GM19239 (cell line): ENCODE measurements around the gene HGS.
"Not testable (repeated sequence)": the region's sequence is repeated elsewhere in the genome, so short reads cannot be mapped to it uniquely, and the experiment has no call there.

Experiments
- DNase-seq: peaks from one replicate; pipeline ENCODE4 v3.0.0; 2011; ENCODE audit warnings: low spot score; ENCODE audit not compliant: insufficient read length
- FAIRE-seq: peaks from 2 replicates; lab custom pipeline; 2011; peaks lifted over from hg19 to GRCh38; lab: Jason Lieb, UNC

The HGS gene

DNA sequence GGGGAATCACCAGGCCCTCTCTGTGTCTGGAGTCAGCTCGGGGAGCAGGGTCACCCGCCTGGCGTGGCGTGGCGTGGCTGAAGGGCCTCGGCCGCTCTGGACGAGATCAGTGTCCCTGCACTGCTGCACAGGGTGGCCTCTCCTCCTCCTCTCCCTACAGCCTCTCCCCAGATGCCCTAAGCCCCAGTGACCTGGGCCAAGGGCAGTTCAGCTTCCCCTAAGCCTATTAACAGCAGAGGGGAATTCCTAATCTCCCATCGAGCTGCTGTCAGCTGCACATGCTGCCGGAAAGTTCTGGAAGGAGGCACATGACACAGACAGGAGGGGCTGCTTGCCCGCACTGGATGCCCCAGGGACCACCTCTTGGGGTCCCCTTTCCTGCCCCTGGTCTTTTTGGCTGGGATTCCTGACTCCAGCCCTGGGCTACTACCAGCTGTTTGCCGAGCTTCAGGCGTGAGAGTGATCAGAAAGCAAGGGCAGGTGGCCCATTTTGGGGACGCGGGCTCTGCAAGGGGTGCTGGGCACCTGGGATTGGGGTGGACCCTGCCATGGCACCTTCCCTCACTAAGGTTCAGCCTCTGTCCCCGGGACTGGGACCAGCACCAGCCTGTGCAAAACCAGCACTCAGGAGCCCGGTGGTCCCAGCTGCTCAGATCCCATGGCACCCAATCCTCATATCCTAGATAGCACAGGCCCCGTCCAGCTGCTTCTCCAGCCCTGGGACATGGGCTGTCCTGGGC is 28.3 kb upstream of the HGS start:
- FAIRE-seq (no peak), DNase-seq (no peak)

DNA sequence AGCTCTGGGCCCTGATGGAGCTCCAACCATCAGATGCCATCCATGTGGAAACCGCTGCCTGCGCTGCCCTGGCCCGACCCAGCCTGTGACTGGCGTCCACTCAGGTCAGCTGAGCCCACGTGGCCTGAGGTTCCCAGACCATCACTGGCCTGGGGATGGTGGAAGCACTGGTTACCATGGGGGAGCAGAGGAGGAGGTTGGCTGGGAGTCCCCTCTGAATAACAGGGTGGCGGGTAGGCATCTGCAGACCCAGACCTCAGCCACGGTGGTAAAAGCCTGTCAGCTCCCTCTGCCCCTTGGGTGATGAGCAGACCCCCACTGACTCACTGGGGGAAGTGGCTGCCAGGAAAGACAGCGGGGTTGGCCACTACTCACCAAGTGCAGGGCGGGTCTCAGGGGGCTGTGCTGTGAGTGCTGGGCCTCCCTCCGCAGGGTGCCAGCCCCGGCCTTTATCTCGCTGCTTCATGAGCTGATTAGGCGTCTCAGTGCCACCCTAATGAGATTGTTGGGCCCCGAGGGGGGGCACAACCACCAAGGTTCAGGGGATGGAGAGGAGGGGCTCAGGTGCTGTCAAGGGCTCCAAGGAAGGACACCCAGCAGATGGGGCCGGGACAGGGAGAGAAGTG is 27.6 kb upstream of the HGS start, which contains the start of gene PDE6G:
TSS of gene PDE6G (minus strand) at position 425 of the 626 bp plus-strand sequence. CDS start 3,237 bp downstream, outside the sequence.
- FAIRE-seq = no peak
- no peak for DNase-seq

DNA sequence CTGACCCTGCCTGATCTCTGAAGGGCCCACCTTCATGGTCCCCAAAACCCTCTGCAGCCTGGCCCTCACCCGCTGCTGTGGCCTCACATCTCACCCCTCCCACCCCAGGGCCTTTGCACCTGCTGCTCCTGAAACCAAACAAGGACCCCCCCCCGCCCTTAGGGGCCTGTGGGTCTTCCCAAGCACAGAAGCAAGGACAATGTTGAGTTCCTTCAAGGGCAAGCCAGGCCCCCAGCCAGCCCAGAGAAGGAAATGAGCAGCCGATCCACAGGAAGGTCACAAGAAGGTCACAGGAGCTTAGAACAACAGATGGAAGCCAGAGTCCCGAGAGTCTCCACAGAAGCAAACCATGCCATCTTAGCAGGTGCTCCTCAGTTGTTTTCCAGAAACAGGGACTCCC is 27.0 kb upstream of the HGS start:
- no peak for DNase-seq
- FAIRE-seq = no peak

DNA sequence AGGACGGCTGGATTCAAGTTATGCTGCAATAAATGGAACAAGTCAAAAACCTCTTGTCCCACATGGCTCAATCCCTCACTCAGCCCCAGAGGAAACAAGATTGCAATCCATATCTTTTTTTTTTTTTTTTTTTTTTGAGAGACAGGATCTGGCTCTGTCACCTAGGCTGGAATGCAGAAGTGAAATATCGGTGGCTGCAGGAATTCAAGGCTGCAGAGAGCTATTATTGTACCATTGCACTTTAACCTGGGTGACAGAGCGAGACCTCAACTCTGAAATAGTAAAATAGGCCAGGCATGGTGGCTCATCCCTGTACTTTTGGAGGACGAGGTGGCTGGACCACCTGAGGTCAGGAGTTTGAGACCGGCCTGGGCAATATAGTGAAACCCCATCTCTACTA is 24.8 kb upstream of the HGS start:
- FAIRE-seq = no peak

DNA sequence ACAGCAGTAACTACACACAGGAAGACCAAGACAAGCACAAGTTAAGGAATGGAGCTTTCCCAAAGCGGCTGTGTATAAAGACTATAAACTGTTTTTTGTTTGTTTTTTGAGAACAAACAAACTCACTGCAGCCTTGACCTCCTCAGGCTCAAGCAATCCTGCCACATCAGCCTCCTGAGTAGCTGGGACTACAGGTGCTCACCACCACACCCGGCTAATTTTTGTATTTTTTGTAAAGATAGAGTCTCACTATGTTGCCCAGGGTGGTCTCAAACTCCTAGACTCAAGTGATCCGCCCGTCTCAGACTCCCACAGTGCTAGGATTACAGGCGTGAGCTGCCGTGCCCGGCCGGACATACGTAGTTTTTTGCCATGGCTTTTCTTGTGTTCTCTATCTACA is 23.4 kb upstream of the HGS start:
- FAIRE-seq (no peak), DNase-seq (no peak)

More for the DNA sequence above, 24.8 kb upstream of the HGS start:
- no peak for DNase-seq

DNA sequence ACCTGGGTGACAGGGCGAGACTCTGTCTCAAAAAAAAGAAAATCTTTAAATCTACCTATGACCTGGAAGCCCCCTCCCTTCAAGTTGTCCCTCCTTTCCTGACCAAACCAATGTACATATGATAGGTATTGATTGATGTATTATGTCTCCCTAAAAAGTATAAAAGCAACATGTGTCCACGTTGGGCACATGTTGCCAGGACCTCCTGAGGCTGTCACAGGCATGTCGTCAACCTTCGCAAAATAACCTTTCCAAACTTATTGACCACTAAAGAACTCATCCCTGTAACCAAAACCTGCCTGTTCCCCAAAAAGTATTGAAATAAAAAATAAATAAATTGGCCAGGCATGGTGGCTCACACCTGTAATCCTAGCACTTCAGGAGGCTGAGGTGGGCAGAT is 21.8 kb upstream of the HGS start:
- FAIRE-seq (no peak), DNase-seq (no peak)

DNA sequence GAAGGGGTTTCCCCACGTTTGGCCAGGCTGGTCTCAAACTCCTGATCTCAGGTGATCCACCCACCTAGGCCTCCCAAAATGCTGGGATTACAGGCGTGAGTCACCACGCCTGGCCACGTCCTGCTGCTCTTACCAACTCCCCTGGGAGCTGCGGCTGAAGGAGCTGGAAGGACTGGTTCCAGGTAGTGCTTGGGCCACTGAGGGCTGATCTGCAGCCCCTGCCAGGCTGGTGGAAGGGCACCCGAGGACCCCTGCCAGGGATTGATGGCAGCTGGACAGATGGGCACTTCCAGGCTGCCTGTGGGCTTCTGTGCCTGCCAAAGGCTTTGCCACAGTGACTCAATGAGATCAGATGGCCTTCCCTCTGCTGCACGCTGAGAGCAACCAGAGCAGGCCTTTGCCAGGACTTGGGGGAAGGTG is 19.8 kb upstream of the HGS start:
- DNase-seq (no peak), FAIRE-seq (no peak)

DNA sequence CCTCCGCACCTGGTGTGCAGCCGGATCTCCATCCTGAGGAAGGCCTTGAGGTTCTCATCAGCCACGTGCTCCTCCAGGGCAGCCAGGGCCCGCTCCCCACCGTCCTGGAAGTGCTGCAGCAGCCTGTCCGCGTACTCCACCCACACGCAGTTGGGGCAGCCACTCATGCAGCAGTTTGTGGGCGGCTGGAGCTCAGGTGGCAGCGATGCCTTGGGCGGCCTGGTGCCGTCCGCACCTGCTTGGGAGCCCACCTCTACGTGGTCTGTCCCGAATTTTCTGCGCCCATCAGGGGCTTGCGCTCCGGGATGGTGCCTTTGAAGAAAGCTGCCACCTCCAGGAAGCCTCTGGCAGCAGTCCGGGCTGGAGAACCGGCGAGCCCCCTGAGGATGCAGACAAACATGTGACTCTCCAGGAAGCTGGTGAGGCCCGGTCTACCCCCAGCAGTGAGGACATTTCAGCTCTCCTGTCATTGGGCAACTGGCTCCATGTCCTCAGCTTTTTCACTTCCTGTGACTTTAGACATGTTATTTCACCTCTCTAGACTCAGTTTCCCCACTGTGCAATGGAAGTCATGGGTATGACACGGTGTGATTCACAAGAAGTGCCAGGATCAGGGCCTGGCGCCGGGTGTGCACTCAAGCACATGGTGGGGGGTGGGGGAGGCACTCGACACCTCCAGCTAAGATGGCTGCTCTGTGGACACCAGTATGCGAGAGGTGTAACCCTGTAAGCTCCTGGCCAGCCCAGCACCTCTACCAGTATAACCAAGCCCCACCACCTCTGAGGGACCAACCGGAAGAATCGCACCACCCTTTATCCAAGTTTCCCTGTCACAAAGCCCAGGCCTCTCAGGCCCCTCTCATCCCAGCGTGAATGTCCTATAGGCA is 18.4 kb upstream of the HGS start:
- peak; percentile 65 for FAIRE-seq

DNA sequence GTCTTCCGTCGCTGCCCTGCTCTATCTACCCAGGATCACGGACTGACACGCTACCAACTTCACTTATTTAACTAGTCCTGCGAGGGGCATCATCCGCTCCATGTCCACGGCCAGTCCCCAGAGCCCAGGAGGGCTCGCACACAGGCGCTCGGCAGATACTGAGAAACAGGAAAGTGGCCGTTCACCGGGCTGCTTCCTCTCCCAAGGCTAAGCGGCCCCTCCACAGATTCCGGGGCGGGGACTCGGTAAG is 17.8 kb upstream of the HGS start:
- DNase-seq (no peak), FAIRE-seq (no peak)

More for the DNA sequence above, 18.4 kb upstream of the HGS start:
- DNase-seq = no peak

DNA sequence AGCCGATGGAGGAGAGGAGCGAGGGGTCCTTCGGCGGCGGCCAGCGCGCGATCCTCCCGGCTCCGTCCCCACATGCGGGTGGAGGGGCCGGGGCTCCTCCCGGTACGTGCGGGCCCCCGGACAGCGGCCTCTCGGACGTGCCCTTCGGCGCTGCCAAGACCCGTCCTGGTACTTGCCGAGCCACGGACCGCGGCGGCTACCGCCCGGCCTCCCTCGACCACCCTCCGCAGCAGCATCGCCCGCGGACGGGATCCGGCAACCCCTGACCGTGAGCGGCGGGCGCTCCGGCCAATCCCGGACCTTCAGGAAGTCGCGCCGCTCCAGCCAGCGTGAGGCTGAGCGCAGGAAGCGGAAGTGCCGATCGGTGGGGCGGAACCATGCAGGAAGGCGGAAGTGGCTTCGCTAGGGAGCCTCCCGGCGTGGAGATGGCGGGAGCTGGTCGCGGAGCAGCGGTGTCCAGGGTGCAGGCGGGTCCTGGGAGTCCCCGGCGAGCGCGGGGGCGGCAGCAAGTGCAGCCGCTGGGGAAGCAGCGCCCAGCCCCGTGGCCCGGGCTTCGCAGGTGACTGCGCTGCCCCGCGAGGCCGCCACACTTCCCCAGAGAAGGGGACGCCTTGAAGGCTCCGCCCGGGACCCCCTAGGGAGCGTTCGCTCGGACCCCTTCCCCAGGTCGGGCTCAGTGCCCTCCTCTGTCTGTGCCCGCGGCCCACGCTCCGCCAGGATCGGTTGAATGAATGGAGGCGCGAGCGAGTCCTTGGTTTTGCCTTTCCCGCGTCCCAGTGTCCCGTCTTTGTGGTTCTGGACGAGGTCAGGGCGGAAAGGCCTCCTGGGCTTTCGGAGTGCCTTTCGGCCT is 17.2 kb upstream of the HGS start, which contains the start of the genes CCDC137 and OXLD1:
TSS of gene CCDC137 (plus strand) at position 396 of the 850 bp plus-strand sequence. CDS start at position 426, 30 bp downstream.
TSS of gene OXLD1 (minus strand) at position 264 of the 850 bp plus-strand sequence. CDS start at position 236, 28 bp downstream.
- FAIRE-seq = peak; percentile 95
- peak; percentile 97 for DNase-seq

DNA sequence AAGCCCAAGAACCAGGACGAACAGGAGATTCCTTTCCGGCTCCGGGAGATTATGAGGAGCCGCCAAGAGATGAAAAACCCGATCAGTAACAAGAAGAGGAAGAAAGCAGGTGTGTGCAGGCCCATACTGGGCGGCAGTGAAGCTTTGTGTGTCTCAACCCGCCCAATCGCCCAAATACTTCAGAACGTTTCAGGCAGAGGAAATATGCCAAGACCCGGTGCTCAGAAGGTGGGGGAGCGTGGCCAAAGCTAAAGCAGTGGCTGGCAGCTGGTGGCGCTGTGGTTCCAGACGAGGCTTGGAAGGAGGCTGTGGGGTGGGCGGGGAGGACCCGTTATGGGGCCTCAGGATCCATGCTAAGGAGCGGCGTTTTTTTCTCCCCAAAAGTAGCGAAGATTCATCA is 16.1 kb upstream of the HGS start:
- DNase-seq (no peak), FAIRE-seq (no peak)

DNA sequence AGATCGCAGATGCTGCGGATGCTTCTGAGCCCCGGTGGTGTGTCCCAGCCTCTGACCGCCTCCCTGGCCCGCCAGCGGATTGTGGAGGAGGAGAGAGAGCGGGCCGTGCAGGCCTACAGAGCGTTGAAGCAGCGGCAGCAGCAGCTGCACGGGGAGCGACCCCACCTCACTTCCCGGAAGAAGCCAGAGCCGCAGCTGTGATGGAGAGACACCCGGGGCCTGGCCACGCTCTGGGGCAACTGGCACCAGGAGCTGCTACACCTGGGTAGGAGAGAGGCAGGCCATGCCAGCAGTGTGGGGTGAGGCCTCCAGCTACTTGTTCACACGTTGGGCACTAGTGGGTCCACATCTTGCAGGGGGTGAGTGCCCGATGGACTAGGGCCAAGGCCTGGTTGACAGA is 11.3 kb upstream of the HGS start:
- FAIRE-seq = no peak

DNA sequence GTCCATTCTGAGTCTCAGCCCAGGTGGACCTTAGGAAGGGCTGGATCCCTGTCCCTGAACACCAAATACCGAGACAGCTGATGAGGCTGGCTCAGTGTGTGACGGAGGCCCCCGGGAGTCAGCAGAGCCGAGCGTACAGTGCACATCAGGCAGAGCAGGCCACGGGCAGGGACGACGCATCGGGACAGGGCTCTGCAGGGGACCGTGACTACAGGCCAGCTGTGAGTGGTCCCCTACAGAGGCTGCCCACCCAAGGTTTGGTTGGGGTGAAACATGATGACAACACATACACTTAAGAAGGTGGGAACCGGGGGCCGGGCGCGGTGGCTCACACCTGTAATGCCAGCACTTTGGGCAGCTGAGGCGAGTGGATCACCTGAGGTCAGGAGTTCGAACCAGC is 10.9 kb upstream of the HGS start:
- DNase-seq (no peak), FAIRE-seq (no peak)

More for the DNA sequence above, 11.3 kb upstream of the HGS start:
- DNase-seq = no peak

DNA sequence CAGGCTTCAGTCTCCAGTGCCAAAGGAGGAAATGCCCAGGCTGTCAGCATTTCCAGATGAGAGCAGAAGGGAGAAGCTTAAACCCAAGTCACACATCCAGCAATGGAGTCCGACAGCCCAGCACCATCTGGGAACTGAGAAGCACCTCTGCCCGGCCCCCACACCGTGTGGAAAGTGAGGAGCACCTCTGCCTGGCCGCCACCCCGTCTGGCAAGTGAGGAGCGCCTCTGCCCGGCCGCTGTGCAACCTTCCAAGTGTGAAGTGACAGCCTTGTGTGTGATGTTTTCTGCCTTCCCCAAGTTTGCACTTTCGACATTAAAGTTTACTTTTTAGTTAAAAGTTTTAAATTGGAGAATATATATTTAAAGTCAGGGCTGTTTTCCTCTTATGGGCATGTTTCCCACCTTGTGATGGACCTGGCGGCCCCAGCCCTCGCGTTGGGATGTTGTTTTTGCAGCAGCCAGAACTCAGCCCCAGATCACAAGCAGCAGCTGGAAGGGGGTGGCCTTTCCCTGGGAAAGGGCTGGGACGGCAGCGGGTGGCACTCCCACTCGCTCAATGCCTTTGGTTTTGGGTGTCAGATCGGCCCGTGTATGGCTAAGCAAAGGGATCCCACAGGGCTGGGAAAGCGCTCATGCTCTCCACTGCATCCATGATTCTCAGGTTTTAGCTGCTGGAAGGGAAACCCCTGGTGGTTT is 10.1 kb upstream of the HGS start:
- DNase-seq (no peak), FAIRE-seq (no peak)

DNA sequence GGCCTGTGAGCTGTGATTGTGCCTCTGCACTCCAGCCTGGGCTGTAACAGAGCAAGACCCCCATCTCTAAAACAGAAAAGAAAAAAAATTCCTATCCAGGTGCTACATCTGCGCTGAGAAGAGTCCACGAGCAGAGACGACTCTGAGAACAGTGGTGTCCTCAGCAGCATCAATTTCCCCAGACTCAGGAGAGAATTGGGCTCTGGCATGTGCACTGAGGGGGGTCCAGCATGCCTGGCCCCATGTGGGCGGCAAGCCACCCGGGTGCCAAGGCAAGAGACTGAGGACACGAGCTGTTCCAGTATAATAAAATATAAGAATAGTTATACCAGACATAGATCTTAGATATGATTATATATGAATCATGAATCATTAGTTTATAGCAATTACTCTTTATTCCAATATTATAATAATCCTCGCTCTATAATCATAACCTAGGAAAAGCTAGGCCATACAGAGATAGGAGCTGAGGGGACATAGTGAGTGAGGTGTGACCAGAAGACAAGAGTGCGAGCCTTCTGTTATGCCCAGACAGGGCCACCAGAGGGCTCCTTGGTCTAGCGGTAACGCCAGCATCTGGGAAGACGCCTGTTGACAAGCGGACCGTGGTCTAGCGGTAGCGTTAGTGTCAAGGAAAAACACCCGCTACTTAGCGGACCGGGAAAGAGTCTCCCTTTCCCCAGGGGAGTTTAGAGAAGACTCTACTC is 8.1 kb upstream of the HGS start:
- not testable (repeated sequence) for DNase-seq
- FAIRE-seq = peak; percentile 75

DNA sequence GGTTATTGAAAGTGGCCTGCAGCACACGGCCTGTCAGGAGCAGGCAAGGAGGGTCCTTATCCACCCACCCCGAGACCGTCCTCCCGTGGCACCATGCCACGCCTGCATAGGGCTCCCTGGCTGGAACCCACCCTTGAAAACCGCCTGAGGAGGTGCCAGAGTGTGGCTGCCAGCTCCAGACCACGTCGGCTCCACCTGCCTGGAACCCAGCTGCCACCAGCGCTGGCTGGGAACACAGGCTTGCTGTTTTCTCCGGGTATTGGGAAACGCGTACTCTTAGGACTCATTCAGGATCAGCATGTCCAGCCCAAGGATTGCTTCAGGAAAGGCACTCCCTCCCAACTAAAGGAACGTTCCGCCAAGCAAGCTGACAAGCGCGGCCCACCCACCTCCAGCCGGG is 6.9 kb upstream of the HGS start:
- FAIRE-seq (no peak), DNase-seq (no peak)

DNA sequence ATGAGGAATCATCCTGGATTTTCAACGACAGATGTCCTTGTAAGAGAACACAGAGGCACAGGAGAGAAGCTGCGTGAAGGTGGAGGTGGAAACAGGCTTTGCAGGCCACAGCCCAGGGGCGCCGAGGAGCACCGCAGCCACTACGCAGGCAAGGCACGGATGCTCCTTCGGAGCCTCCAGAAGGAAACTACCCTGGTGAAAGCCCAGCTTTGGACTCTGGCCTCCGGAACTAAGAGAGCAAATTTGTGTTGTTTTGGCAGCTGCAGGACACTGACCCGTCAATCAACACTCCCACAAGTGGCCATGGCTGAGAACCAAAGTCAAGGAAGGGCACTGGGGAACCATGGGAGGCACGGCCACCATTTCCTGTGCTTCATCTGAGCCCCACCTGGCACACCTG is 3.7 kb upstream of the HGS start:
- FAIRE-seq = no peak
- no peak for DNase-seq

DNA sequence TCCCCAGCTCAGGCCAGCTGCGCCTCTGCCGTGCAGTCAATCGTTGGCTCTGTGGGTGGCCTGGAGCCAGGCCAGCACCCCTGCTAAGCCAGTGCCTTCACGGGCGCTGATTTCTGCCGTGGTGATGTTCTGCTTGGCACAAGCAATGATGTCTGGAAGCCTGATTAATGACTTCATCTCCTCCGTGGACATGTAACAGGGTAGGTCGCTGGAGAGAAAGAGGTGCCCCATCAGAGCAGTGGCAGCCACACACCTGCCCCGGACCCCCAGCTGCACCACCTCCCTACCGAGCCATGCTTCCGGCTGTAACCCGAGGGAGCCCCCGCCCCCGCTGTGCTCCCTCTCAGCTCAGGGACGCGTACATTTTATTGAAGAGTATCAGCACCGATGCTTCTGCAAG is 2.1 kb upstream of the HGS start:
- FAIRE-seq = no peak
- no peak for DNase-seq
